ENCODE results near the gene PDE8A.

- TF ChIP-seq, protein P1, sequence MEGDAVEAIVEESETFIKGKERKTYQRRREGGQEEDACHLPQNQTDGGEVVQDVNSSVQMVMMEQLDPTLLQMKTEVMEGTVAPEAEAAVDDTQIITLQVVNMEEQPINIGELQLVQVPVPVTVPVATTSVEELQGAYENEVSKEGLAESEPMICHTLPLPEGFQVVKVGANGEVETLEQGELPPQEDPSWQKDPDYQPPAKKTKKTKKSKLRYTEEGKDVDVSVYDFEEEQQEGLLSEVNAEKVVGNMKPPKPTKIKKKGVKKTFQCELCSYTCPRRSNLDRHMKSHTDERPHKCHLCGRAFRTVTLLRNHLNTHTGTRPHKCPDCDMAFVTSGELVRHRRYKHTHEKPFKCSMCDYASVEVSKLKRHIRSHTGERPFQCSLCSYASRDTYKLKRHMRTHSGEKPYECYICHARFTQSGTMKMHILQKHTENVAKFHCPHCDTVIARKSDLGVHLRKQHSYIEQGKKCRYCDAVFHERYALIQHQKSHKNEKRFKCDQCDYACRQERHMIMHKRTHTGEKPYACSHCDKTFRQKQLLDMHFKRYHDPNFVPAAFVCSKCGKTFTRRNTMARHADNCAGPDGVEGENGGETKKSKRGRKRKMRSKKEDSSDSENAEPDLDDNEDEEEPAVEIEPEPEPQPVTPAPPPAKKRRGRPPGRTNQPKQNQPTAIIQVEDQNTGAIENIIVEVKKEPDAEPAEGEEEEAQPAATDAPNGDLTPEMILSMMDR (IDR thresholded peaks at IDR 0.05; ENCODE audit: insufficient read depth, low read length, poor library complexity, severe bottlenecking): no peak
- no peak for TF ChIP-seq EZH2phosphoT487 (conservative IDR thresholded peaks at IDR 0.05; ENCODE audit: low read length)
These were observed 160.7 kb downstream of the PDE8A start for GRCh38 chr15:85142312-85142711.
